ENCODE measurements around the gene DHRS4L2.
"Not testable (repeated sequence)": the region's sequence is repeated elsewhere in the genome, so short reads cannot be mapped to it uniquely, and the experiment has no call there.

DNA sequence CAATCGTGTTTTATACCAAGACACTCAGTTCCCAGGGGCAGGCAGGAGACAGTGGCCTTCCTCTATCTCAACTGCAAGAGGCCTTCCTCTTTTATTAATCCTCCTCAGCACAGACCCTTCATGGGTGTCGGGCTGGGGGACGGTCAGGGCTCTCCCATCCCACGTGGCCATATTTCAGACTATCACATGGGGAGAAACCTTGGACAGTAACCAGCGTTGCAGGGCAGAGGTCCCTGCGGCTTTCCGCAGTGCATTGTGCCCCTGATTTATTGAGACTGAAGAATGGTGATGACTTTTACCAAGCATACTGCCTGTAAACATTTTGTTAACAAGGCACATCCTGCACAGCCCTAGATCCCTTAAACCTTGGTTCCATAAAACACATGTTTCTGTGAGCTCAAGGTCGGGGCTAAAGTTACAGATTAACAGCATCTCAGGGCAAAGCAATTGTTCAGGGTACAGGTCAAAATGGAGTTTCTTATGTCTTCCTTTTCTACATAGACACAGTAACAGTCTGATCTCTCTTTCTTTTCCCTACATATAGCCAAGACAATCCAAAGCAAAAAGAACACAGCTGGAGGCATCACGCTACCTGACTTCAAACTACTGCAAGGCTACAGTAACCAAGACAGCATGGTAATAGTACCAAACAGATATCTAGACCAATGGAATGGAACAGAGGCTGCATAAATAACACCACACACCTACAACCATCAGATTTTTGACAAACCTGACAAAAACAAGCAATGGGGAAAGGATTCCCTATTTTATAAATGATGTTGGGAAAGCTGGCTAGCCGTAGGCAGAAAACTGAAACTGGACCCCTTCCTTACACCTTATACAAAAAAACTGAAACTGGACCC, 6.5 kb upstream of the DHRS4L2 start:
- TF ChIP-seq, protein P1, sequence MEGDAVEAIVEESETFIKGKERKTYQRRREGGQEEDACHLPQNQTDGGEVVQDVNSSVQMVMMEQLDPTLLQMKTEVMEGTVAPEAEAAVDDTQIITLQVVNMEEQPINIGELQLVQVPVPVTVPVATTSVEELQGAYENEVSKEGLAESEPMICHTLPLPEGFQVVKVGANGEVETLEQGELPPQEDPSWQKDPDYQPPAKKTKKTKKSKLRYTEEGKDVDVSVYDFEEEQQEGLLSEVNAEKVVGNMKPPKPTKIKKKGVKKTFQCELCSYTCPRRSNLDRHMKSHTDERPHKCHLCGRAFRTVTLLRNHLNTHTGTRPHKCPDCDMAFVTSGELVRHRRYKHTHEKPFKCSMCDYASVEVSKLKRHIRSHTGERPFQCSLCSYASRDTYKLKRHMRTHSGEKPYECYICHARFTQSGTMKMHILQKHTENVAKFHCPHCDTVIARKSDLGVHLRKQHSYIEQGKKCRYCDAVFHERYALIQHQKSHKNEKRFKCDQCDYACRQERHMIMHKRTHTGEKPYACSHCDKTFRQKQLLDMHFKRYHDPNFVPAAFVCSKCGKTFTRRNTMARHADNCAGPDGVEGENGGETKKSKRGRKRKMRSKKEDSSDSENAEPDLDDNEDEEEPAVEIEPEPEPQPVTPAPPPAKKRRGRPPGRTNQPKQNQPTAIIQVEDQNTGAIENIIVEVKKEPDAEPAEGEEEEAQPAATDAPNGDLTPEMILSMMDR (IDR thresholded peaks at IDR 0.05; ENCODE audit: low read length): not testable (repeated sequence)
- TF ChIP-seq EZH2 (optimal IDR thresholded peaks at IDR 0.05; ENCODE audit: low read depth, low read length): not testable (repeated sequence)

Measured in MM.1S (cell line).